ENCODE results near the gene SH2D4B. TPM values are rescaled to one million over a fixed set of nuclear protein-coding genes. Genes with fewer than 3 reads are reported as not detected.
A peak's percentile ranks its signal among the peaks of the same experiment; 100 is the strongest.

SH2D4B gene
- total RNA-seq, 1 experiment from 2014 or later = 0.07 TPM

GRCh38 chr10:80520661-80521470 lies 16.8 kb upstream of the SH2D4B start:
- H3K4me3 Mint-ChIP-seq = no peak overlapping the region
- no peak overlapping the region for H4K91ac ChIP-seq (ENCODE audit: insufficient read length, low read depth, low read length)
- WGBS (ENCODE audit: extremely low coverage, insufficient read length, low lambda C conversion rate) = no CpG with 5 or more reads among the region's 10 CpGs
- no peak overlapping the region for H2BK120ac ChIP-seq (ENCODE audit: low read depth, low read length, poor library complexity, severe bottlenecking)
- no peaks in the 10 kb centered on the region for H4K20me1 ChIP-seq (ENCODE audit: control insufficient read depth, insufficient read depth, insufficient read length)
- no peak overlapping the region for H2AK5ac ChIP-seq (ENCODE audit: insufficient read length, low read length)
- H3K79me1 ChIP-seq (ENCODE audit: insufficient read depth, low read depth, low read length, poor library complexity, severe bottlenecking) = no peaks in the 10 kb centered on the region
- H3K27me3 ChIP-seq (ENCODE audit: insufficient read depth, low read length) = no peaks in the 10 kb centered on the region
- no peak overlapping the region for H2AFZ ChIP-seq (ENCODE audit: low read length)
- no peak for DNase-seq
- peaks cover 17 to 52% (median 32%) of the 10 kb centered on the region in 3 experiments; a peak in 6 of 7 replicates for H3K36me3 Mint-ChIP-seq (ENCODE audit: insufficient read depth in 1 of 3, low read depth in 3 of 3)
- H3K4me2 ChIP-seq (ENCODE audit: insufficient read depth, insufficient read length, low read length) = no peak overlapping the region
- H3K27ac Mint-ChIP-seq = peak overlapping the region; percentile 23 to 50 (median 27); a peak in 3 of 7 replicates
- peaks cover 2% of the 10 kb centered on the region; the same call in 1 of the 2 replicates for H3K4me1 ChIP-seq (ENCODE audit: insufficient read depth, low read length)
- no peak overlapping the region for H3T11ph ChIP-seq (ENCODE audit: low read length)
- H3K23me2 ChIP-seq (ENCODE audit: insufficient read length, low read depth, low read length, poor library complexity, severe bottlenecking) = no peaks in the 10 kb centered on the region
- H3K9ac ChIP-seq (ENCODE audit: extremely low read depth, insufficient read length, low read length) = no peak overlapping the region
- TF ChIP-seq CTCF (conservative IDR thresholded peaks at IDR 0.05) = no peak
- peaks cover 8 to 12% of the 10 kb centered on the region in 2 experiments for H3K4me1 Mint-ChIP-seq
- H2BK5ac ChIP-seq (ENCODE audit: insufficient read length, low read length) = no peak overlapping the region
- H3K9me3 ChIP-seq (ENCODE audit: control insufficient read depth, low read depth, low read length) = no peaks in the 10 kb centered on the region
- H2BK15ac ChIP-seq (ENCODE audit: low read depth, low read length) = no peak overlapping the region
- no peak overlapping the region for H3K56ac ChIP-seq (ENCODE audit: insufficient read length, low read depth, low read length)
- H3K27me3 Mint-ChIP-seq (ENCODE audit: low read depth) = no peaks in the 10 kb centered on the region
- no peak overlapping the region for H2BK12ac ChIP-seq (ENCODE audit: insufficient read length, low read depth, low read length)
- H3K4ac ChIP-seq (ENCODE audit: low read depth, low read length) = no peak overlapping the region
- no peak overlapping the region for H3K18ac ChIP-seq (ENCODE audit: insufficient read length, low read depth, low read length)
- H4K5ac ChIP-seq (ENCODE audit: insufficient read length, low read depth, low read length) = no peak overlapping the region
- no peaks in the 10 kb centered on the region for H3K79me2 ChIP-seq (ENCODE audit: insufficient read depth, low read length)
- H4K8ac ChIP-seq (replicated peaks; ENCODE audit: insufficient read length, low read depth, low read length) = no peak overlapping the region
- H3K23ac ChIP-seq (ENCODE audit: insufficient read length, low read depth, low read length) = no peak overlapping the region
- no peak overlapping the region for H3K14ac ChIP-seq (ENCODE audit: insufficient read depth, low read length)
- no peak overlapping the region for H2BK20ac ChIP-seq (ENCODE audit: low read depth, low read length, poor library complexity, severe bottlenecking)
- H3K27ac ChIP-seq (ENCODE audit: insufficient read length, low read depth, low read length) = no peak overlapping the region
- no peaks in the 10 kb centered on the region for H3K9me3 Mint-ChIP-seq
